ENCODE measurements around the gene RABGAP1L. TPM values are rescaled to one million over a fixed set of nuclear protein-coding genes. Genes with fewer than 3 reads are reported as not detected.

Gene RABGAP1L
- total and polyA plus RNA-seq, 2 donors (not counting 3 experiments of a cell fraction or from before 2014, with no cell fraction given) = 6.4 to 22.2 TPM

DNA sequence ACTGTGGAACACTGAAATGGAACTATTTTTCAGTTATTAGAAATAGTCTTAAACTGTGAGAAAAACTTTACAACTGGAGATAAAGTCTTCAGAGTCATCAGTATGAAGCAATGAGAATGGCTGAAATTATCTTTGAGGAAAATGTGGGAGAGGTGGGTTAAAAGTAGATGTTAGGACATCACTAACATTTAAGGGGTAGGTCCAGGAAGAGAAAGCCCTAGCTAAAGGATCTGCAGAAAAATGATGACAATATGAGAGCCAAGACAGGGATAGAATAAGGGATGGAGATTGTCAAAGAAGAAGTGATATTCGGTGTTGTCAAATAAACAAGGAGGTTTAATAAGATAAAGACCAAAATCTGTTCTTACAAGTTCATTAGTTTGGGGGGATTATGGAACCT, 165.2 kb downstream of the RABGAP1L start:
- CTCF ChIA-PET = no interaction called here
- no TSS peak for BruUV-seq (replicated peaks)

More for the DNA sequence above, 165.2 kb downstream of the RABGAP1L start:
- Histone ChIP-seq H2AFZ (ENCODE audit: low read depth, low read length) (no peak overlapping the region), H3K9me1 (replicated peaks; ENCODE audit: control insufficient read depth, extremely low read depth, insufficient read depth, low read length) (no peaks in the 10 kb centered on the region), H3K9ac (replicated peaks; ENCODE audit: extremely low read depth, insufficient read depth, low read length) (no peak overlapping the region), H3K27ac (ENCODE audit: insufficient read depth, low read depth, low read length) (no peak overlapping the region), H3K4me2 (ENCODE audit: insufficient read depth, low read length) (no peak overlapping the region), H3K4me1 (ENCODE audit: control insufficient read depth, extremely low read depth, insufficient read depth, low read length) (no peaks in the 10 kb centered on the region), H3K27me3 (ENCODE audit: control insufficient read depth in 2 of 2, insufficient read depth in 2 of 2, low read length in 2 of 2) (no peaks in the 10 kb centered on the region), H3K79me2 (ENCODE audit: control insufficient read depth, insufficient read depth, low read length) (no peaks in the 10 kb centered on the region), H3K36me3 (ENCODE audit: control insufficient read depth in 2 of 2, extremely low read depth in 1 of 2, insufficient read depth in 2 of 2, low read length in 2 of 2) (no peaks in the 10 kb centered on the region), H3K4me3 (replicated peaks in 1 of 3; ENCODE audit: insufficient read depth in 1 of 3, low read depth in 1 of 3, low read length in 3 of 3) (no peak overlapping the region), H3K9me3 (replicated peaks; ENCODE audit: control insufficient read depth, insufficient read depth, low read length) (no peaks in the 10 kb centered on the region), H4K20me1 (replicated peaks; ENCODE audit: control insufficient read depth, extremely low read depth, insufficient read depth, low read length) (no peaks in the 10 kb centered on the region)
- TF ChIP-seq FOS (IDR thresholded peaks at IDR 0.05; ENCODE audit: borderline replicate concordance, insufficient read depth, low read length) = no peak
- no peak for TF ChIP-seq CTCF (IDR thresholded peaks at IDR 0.05; ENCODE audit: extremely low read depth in 1 of 2, insufficient read depth in 1 of 2, low read depth in 1 of 2, low read length in 2 of 2)
- TF ChIP-seq POLR2A (IDR thresholded peaks at IDR 0.05; ENCODE audit: low read depth, low read length) = no peak
- TF ChIP-seq POLR2AphosphoS5 (IDR thresholded peaks at IDR 0.05; ENCODE audit: insufficient read depth, low read depth, low read length) = no peak
- no peak for TF ChIP-seq MYC (IDR thresholded peaks at IDR 0.05; ENCODE audit: low read depth, low read length)
- no peak for TF ChIP-seq GATA2 (IDR thresholded peaks at IDR 0.05; ENCODE audit: insufficient read depth, insufficient read length, low read depth, low read length)
- DNase-seq (ENCODE audit: low read depth, low spot score) (no peak), FAIRE-seq (no peak)
- dilution Hi-C loops (cut with MboI; ENCODE audit: extremely low pct_ligation_motif_present, low sequenced_read_pairs) = no loop called here
- POLR2A ChIA-PET = no interaction called here
- intact Hi-C loops (cut with micrococcal nuclease) = no loop called here

Data from endothelial cell of umbilical vein (primary cell).